Stimulated activated naive B cell treated with anti-CD40 and anti-IgM and Interleukin-4, amounts not matched to agents 10 μg/mL and 1 μg/mL and 100 μg/mL, for 72 hours (primary cell): ENCODE results near the gene IFNGR1.

Experiments used
- ATAC-seq, 2 donors: fragments of 150-1000 bp; cut with Tn5 transposase; replicated peaks; 2 replicates each; pipeline ENCODE4 v1.10.0; 2021; ENCODE audit warnings: moderate library complexity in 1 of 2
- DNase-seq: peaks from one replicate; pipeline ENCODE4 v3.0.0; 2021
- H3K27ac Mint-ChIP-seq: one replicate; pipeline ENCODE4 v1.8.0; 2022; ENCODE audit warnings: mild to moderate bottlenecking, mixed read lengths
- H3K27me3 Mint-ChIP-seq, 2 donors: one replicate each; pipeline ENCODE4 v1.8.0; 2022; ENCODE audit warnings: mixed read lengths in 2 of 2
- H3K36me3 Mint-ChIP-seq, 2 donors: one replicate each; pipeline ENCODE4 v1.8.0; 2022; ENCODE audit warnings: mixed read lengths in 2 of 2, mild to moderate bottlenecking in 1 of 2
- H3K4me1 Mint-ChIP-seq, 2 donors: one replicate each; pipeline ENCODE4 v1.8.0; 2022; ENCODE audit warnings: mixed read lengths in 2 of 2, mild to moderate bottlenecking in 1 of 2
- H3K4me3 Mint-ChIP-seq, 2 donors: one replicate each; pipeline ENCODE4 v1.8.0; 2022; ENCODE audit warnings: mild to moderate bottlenecking in 2 of 2, mixed read lengths in 2 of 2, moderate library complexity in 1 of 2
- H3K9me3 Mint-ChIP-seq, 2 donors: one replicate each; pipeline ENCODE4 v1.8.0; 2022; ENCODE audit warnings: mixed read lengths in 2 of 2, mild to moderate bottlenecking in 1 of 2

The IFNGR1 gene

DNA sequence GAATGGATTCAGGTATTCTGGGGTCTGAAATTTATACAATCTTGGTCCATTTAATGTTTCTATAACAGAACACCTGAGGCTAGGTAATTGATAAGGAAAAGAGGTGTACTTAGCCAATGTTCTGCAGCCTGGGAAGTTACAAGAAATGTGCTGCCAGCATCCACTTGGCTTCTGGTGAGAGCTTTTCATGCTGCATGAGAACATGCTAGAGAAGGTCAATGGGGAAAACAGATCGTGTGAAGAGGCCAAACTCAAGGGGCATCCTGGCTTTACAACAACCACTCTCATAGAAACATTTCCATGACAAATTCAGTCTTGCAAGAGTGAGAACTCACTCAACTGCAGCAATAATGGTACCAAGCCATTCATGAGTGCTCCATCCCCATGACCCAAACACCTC lies 62.5 kb downstream of the IFNGR1 start:
- no peak overlapping the region for H3K27ac Mint-ChIP-seq

DNA sequence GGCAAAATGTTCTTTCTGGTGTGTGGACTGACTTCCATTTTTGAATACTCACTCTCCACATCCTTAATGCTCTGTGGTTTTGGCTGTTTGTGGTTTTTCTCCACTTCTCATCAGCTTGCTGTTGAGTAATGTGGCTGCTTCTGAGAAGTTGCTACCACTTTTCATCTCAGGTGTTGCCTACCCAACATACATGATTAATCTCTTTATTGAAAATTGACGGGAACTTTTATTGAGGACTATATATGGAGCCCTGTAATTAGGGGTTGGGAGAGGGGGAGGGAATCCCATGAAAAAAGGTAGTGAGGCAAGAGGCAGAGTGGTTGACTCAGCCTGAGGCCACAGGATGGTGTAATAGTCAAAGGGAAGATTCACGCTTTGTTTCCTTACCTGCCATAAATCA lies 63.4 kb downstream of the IFNGR1 start:
- Mint-ChIP-seq H3K36me3 (peaks cover 0 to 1% of the 10 kb centered on the region in 2 donors), H3K27ac (peak overlapping the region; percentile 27), H3K27me3 (no peaks in the 10 kb centered on the region), H3K4me3 (peak overlapping the region; percentile 12 to 43), H3K4me1 (peaks cover 15 to 35% of the 10 kb centered on the region in 2 donors), H3K9me3 (peaks cover 0 to 1% of the 10 kb centered on the region in 2 donors)
- ATAC-seq (peak; percentile 88 to 95), DNase-seq (no peak)

More for the DNA sequence above, 62.5 kb downstream of the IFNGR1 start:
- H3K4me1 Mint-ChIP-seq = peaks cover 15 to 38% of the 10 kb centered on the region in 2 donors
- DNase-seq = no peak
- no peaks in the 10 kb centered on the region for H3K36me3 Mint-ChIP-seq
- no peaks in the 10 kb centered on the region for H3K27me3 Mint-ChIP-seq
- no peak overlapping the region for H3K4me3 Mint-ChIP-seq
- no peak for ATAC-seq
- H3K9me3 Mint-ChIP-seq = peaks cover 0 to 1% of the 10 kb centered on the region in 2 donors

DNA sequence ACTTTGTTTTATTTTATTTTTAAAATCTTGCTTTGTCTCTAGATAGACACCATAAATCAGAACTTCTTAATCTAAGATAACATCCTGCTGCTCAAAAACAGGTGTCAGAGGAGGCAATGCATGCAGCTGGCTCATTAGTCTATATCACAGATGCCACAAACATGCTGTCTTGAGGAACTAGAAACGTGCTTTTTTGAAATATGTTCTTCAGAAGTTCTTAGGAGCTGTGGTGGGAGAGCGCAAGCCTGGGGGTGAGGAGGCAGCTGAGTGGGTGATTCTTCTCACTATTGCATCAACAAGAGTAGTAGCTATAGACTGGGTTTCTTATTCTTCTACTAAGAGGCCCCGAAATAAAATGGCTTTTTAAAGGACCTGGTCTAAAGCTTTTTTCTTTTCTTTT lies 69.1 kb downstream of the IFNGR1 start:
- Mint-ChIP-seq H3K27me3 (no peaks in the 10 kb centered on the region), H3K27ac (no peak overlapping the region), H3K4me3 (no peak overlapping the region), H3K4me1 (peaks cover 13 to 34% of the 10 kb centered on the region in 2 donors), H3K9me3 (peaks cover 0 to 1% of the 10 kb centered on the region in 2 donors), H3K36me3 (peaks cover 0 to 1% of the 10 kb centered on the region in 2 donors)
- no peak for DNase-seq
- ATAC-seq = peak; percentile 92 to 99

DNA sequence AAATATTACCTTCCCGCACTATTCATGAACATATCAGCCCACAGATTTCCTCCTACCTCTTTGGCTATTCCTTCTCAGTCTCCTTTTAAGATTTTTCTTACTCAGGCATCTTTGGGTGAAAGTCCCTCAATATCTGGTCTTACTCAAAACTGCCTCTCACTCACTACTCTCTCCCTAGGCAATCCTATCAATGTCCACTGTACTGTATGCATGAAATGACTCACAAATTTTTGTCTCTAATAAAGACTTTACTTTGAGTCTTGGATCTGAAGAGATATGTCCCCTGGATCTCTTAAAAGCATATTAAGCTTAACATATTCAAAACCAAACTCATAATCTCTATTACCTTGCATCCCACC lies 70.2 kb downstream of the IFNGR1 start:
- Mint-ChIP-seq H3K4me3 (no peak overlapping the region), H3K36me3 (peaks cover 0 to 1% of the 10 kb centered on the region in 2 donors), H3K27me3 (no peaks in the 10 kb centered on the region), H3K4me1 (peaks cover 13 to 29% of the 10 kb centered on the region in 2 donors), H3K9me3 (peaks cover 0 to 1% of the 10 kb centered on the region in 2 donors), H3K27ac (no peak overlapping the region)
- no peak for DNase-seq
- no peak for ATAC-seq

DNA sequence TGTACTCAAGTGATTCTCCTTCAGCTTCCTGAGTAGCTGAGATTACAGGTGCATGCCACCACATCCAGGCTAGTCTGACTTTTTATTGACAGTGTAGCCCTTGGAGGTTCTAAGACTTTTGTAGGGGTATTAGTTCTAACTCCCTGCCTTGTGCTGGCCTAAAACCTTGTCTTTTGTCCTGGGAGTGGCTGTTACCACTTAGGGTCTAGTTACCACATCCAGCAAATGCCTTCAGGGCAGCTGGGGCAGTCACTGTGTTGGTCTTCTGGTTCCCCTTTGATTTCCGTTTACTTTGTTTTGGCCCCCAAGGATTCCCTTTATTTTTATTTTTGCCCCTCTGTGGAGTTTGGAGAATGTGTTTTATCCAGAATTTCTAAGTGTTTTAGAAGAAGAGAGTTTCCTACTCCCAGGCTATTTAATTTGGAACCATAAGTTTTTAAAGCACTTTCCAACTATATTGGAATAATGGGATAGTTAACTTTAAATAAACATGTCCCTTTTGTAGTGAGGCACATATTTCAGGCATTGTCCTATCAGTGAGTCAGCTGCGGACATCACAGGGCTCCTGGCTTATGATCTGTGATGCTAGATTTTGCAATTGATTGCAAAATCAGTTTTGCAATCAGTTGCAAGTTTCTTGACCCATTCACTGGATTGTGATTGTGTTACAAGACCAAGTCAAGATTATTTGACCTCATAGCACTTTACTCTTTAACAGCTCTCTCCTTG lies 70.7 kb downstream of the IFNGR1 start:
- Mint-ChIP-seq H3K4me3 (no peak overlapping the region), H3K36me3 (peaks cover 0 to 1% of the 10 kb centered on the region in 2 donors), H3K4me1 (peaks cover 13 to 29% of the 10 kb centered on the region in 2 donors), H3K27ac (no peak overlapping the region), H3K27me3 (no peaks in the 10 kb centered on the region), H3K9me3 (peaks cover 0 to 1% of the 10 kb centered on the region in 2 donors)
- DNase-seq (no peak), ATAC-seq (no peak)
